Measurements from ENCODE around the gene ARID3C.

Gene ARID3C, protein sequence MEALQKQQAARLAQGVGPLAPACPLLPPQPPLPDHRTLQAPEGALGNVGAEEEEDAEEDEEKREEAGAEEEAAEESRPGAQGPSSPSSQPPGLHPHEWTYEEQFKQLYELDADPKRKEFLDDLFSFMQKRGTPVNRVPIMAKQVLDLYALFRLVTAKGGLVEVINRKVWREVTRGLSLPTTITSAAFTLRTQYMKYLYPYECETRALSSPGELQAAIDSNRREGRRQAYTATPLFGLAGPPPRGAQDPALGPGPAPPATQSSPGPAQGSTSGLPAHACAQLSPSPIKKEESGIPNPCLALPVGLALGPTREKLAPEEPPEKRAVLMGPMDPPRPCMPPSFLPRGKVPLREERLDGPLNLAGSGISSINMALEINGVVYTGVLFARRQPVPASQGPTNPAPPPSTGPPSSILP

GRCh38 chr9:34628656-34629490 lies at the start of gene ARID3C:
TSS of gene ARID3C (minus strand) at chr9:34629066. CDS start at chr9:34628014, 1,052 bp downstream.
- DNase-seq, result peak; percentile 49

- no peak for DNase-seq
Measured at GRCh38 chr9:34675869-34676268, 47.0 kb upstream of the ARID3C start.

- DNase-seq, result peak; percentile 77
Measured at GRCh38 chr9:34675048-34675714, 46.3 kb upstream of the ARID3C start.

- DNase-seq, result no peak
Measured at GRCh38 chr9:34674440-34674839, 45.6 kb upstream of the ARID3C start.

DNA sequence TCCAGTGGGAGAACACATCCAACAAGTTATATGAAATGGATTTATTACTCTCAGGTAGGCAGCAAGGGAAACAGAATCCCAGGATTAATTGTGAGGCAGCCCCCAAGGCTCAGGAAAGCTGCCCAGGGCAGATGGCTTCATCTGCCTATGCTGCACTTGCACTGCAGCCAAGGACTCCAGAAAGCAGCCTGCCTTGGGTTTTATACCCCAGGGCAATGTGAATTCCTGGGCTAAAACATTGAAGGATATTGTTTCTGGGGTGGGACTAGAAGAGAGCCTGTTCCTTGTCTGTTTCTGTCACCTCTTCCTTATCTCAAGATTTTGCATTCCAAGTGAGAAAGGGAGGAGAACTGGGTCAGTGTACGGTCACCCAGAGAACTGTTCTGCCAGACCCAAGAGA lies 42.4 kb upstream of the ARID3C start:
- DNase-seq, result no peak

DNA sequence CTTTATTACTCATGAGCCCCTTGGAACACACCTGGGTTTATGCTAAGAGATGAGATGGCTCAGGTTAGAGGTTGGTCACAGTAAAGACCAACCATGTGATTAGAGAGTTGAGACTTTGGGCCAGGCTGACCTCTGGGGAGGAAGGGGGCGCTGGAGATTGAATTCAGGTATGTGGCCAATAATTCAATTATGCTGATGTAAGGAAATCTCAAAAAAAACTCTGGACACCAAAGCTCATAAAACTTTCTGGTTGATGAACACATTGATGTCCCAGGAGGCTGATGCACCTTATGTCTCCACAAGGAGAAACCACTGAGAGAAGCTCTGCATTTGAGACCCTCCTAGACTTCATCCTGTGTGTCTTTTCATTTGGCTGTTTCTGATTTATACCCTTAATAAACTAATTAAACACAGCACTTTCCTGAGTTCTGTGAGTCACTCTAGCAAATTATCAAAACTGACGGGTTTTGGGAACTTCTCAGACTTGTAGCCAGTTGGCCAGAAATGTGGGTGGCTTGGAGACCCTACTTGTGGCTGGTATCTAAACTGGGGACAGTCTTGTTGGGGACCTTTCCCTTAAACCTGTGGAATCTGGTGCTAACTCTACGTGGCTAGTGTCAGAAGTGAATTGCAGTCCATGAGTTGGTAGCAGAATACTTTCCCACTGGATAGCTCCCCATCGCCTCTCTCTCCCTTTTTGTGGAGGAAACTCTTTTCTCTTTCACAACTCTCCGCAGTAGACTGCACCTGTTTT lies 41.1 kb upstream of the ARID3C start:
- no peak for DNase-seq

GRCh38 chr9:34665381-34666250 lies 36.8 kb upstream of the ARID3C start:
- DNase-seq, result peak; percentile 91

DNA sequence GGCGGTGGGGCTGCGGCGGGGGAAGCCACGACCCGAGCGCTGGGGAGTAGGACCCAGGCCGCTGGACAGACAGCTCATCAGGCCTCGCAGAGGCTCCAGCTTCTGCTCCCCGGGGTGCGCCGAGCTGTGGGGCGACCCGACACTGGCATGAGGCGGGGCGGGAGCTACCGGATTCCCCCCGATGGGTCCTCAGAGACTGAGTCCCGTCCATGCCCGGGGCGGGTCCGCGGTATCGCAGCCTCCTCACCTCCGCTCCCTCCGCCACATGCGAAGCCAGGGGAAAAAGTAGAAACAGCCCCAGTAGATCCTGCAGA lies 36.2 kb upstream of the ARID3C start:
- DNase-seq, result no peak

- peak; percentile 88 for DNase-seq
Measured at GRCh38 chr9:34664281-34665066, 35.6 kb upstream of the ARID3C start.

GRCh38 chr9:34663303-34663605 lies 34.4 kb upstream of the ARID3C start:
- DNase-seq, result no peak

DNA sequence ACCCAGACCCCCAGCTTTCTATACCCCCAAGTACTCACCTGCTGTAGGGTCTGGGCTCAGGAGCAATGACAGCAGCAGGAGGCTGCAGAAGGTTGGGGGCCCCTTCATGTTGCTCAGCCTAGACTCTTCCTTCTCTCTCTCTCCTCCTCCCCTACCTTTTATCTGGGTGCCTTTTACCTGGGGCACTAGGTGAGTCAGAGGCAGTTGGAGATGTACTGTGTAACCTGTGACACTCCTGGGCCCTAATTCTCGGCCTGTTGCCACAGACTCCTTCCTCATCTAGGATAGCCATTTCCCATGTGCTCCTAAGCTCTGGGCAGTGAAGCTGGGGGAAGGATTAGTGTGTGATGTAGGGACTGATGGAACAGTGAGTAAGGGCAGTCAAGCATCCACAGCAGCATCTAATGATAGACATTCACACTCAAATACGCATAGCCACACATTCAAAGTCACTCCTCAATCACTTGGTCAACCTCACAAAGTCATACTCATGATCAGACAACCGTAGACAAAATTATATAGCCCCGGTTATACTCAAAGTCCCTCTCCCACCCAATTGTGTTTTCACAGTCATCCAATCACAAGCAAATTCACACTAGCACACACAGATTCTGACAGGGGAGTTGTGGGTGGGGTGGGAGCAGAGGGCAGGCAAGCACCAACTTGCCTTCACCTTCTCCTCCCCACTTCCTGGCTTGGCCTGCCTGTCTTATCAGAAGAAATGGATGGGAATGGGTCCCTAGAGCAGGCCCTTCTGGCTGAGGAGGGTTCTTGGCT lies 33.8 kb upstream of the ARID3C start, which contains the start of gene CCL27:
Gene CCL27 (minus strand): TSS at position 132 of the 777 bp plus-strand sequence. CDS start 24 bp downstream, at position 108.
- DNase-seq, result no peak

- no peak for DNase-seq
Measured at GRCh38 chr9:34659592-34660253, 30.9 kb upstream of the ARID3C start.

DNA sequence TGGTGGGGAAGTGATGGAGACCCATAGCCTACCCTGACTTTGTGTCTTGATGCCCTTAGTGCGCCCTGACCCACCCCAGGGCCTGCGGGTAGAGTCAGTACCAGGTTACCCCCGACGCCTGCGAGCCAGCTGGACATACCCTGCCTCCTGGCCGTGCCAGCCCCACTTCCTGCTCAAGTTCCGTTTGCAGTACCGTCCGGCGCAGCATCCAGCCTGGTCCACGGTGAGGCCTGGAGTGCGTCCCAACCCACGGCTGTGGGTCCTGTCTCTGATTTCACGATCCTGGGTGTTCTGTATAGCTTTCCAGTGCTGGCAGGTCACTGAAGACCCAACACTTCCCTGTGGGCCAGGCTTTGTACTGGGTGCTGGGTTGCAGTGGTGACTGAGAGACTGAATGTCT lies 29.6 kb upstream of the ARID3C start:
- no peak for DNase-seq

DNA sequence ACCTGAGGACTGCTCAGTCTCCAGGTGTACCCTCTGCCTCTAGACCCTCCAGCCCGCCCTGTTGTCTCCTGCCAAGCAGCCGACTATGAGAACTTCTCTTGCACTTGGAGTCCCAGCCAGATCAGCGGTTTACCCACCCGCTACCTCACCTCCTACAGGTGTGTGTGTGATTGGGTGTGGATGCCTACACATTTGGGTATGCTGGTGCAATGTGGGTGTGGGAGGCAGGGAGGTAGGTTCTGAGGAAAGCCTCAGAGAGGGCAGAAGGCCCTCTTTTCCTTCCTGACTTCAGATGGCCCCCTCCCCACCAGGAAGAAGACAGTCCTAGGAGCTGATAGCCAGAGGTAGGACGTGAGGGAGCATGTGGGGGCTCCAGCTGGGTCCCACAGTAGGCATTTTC lies 28.1 kb upstream of the ARID3C start:
- DNase-seq, result no peak

GRCh38 chr9:34655394-34655793 lies 26.5 kb upstream of the ARID3C start:
- DNase-seq, result no peak

GRCh38 chr9:34654323-34655051 lies 25.6 kb upstream of the ARID3C start:
- DNase-seq, result no peak

DNA sequence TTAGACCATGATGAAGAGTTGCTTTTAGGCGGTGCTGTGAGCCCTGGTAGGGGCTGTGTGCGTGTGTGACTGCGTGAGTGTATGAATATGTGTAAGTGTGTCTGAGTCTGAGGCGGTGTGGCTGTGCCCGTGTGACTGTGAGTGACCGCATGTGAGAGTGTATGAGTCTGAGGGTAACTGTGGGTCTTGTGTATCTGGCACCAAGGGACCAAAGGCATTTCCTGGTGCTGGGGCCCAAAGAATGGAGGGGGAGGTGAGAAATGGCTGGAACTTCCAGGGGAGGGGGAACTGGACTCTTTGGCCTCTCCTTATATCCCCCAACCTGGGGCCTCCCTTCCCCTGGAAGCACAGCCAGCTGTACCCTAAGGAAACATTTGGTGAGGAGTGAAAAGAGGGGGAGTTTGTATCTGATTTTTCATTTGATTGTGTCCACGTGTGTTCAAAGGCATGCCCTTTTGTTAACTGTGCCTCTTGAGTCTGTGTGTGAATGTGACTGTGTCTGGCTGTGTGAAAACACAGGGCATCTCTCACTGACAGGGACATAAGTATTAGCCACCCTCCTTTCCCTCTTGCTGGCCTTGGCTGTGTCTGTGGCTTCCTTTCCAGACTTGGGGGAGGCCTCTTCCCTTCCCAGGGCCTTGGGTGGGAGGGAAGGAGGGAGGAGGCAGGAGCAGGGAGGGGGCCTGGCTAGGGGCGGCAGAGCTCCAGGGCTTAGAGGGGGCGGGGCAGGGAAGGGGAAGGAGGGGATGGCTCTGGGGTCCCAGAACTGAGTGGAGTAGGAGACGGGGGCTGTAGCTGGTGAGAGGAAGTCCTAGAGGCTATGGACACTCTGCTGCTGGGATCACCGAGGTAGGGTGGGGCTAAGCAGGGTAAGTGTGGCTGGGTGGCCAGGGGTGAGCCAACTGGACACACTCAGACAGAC lies 24.5 kb upstream of the ARID3C start:
- no peak for DNase-seq

DNA sequence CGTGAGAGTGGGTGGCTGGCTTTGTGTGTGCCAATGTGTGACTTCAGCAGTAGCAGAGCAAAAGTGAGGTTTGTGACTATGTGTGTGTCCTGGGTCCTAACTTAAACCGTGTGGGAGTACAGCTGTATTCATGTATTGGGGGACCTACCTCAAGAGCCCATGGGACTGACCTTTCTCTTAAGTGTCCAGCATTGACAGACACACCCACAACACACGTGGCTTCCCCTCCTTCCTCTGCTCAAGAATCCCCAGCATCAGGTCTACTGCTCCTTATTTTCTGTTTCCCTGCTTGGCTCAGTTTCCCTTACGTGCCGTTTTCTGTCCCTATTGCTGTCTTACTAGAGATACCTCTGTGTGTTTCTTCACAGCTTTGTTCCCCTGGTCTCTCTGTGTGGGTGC lies 23.7 kb upstream of the ARID3C start:
- DNase-seq, result no peak
